Left renal cortex interstitium (tissue), 4 donors: ENCODE measurements around the gene TSPAN16. TPM values are rescaled to one million over a fixed set of nuclear protein-coding genes. Genes with fewer than 3 reads are reported as not detected.

Source experiments
- DNase-seq, 4 donors: peaks; one replicate each; pipeline ENCODE4 v3.0.0-alpha.2; 2013; ENCODE audit warnings: low read depth in 4 of 4, low spot score in 2 of 4, missing footprints in 1 of 4
- polyA plus RNA-seq, 4 donors: library from polyadenylated mRNA; unstranded; fragments of 120-200 nt; gene quantifications; one replicate each; pipeline ENCODE4 v1.2.1, GENCODE V29; 2013; ENCODE audit not compliant: insufficient read length in 4 of 4

TSPAN16 gene
- polyA plus RNA-seq, 4 donors = 0.09 to 0.36 TPM; not detected in 2

DNA sequence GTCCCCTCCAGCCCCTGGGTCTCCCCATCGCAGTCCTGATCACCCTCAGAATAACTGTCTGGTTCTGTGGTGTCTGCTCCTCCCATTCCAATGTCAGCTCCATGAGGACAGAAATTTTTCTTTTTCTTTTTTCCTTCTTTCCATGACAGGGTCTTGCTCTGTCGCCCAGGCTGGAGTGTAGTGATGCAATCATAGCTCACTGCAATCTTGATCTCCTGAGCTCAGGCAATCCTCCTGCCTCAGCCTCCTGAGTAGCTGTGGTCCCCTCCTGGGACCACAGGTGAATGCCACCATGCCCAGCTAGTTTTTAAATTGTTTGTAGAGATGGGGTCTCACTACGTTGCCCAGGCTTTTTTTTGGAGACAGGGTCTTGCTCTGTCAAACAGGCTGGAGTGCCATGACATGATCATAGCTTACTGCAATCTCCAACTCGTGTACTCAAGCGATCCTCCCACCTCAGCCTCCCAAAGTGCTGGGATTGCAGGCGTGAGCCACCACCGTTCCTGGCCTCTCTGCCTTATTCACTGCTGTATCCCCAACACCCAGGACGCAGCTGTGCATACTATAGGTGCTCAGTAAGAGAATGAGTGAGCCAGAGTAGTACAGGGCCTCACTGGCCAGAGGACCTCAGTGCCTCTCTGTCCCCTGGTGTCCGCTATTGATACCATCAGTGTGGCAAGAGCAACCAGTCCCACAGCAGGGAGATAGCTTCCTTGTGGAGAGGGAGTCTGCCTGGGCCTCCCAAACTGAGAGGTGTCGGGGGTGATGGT is 28.5 kb upstream of the TSPAN16 start:
- no peak for DNase-seq

DNA sequence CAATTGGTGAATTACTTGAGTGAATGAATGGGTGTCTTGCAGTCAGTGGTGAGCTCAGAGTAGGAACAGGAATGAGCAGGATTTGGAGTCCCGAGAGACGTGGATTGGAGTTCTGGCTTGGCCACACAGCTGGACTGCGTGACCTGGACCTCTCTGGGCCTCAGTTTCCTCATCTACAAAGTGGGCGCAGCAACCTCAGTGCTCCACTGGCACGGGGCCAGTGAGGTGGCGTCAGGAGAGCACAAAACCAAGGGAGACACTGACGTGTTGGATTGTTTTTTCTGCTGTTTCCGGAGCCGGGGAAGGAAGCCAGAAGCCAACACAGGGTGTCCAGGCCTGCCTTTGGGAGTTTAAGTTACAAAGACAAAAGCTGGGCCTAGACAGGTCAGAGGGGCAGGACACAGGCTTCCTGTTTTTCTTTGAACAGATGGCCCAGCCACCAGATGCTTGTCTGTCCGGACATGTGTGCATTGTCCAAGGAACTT is 27.1 kb upstream of the TSPAN16 start:
- peak in 2 of 4 donors; percentile 47 to 52 for DNase-seq

DNA sequence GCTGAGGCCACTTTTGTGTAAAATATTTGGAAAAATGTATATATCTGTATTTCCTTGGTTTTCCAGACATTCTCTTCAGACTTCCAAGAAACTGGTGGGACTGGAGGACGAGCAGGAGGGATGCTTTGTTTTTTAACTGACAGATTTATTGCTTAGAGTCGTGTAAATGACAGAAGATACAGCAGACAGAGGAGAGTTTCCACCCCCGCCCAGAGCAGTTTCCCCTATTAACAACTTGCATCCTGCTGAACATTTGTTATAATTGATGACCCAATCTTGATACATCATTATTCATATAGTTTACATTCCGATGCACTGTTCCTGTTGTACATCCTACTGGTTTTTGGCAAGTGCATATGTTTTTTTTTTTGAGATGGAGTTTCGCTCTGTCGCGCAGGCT is 26.6 kb upstream of the TSPAN16 start:
- DNase-seq = peak in 1 of 4 donors; percentile 41

GRCh38 chr19:11273296-11273695 is 22.7 kb upstream of the TSPAN16 start:
- DNase-seq = no peak

DNA sequence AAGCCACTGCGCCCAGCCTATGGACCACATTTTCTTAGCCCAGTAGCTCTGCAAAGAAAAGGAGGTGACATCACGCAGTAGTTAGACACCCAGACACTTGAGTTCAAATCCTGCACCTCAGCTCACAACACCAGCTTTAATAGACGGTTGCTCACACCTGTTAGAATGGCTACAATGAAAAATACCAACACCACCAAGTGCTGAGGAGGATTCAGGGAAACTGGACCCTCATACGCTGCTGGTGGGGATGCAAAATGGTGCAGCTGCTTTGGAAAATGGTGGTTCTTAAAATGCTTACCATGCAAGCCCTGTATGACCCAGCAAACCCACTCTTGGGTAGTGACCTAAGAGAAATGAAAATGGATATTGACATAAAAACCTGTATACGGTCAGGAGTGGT is 22.0 kb upstream of the TSPAN16 start:
- no peak for DNase-seq

DNA sequence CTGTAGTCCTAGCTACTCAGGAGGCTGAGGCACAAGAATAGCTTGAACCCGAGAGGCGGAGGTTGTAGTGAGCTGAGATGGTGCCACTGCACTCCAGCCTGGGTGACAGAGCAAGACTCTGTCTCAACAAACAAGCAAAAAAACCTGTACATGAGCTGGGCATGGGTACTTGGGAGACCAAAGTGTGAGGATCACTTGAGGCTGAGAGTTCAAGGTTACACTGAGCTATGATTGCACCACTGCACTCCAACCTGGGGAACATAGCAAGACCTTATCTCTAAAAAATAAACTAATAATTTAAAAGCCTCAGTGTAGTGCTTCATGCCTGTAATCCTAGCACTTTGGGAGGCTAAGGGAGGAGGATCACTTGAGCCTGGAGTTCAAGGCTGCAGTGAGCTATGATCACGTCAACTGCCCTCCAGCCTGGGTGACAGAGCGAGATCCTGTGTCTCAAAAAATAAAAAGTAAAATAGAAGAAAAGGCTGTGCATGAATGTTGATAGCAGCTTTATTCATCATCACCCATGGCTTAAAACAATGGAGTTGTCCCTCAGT is 21.4 kb upstream of the TSPAN16 start:
- DNase-seq = no peak

GRCh38 chr19:11278670-11279069 is 17.3 kb upstream of the TSPAN16 start:
- DNase-seq = no peak

DNA sequence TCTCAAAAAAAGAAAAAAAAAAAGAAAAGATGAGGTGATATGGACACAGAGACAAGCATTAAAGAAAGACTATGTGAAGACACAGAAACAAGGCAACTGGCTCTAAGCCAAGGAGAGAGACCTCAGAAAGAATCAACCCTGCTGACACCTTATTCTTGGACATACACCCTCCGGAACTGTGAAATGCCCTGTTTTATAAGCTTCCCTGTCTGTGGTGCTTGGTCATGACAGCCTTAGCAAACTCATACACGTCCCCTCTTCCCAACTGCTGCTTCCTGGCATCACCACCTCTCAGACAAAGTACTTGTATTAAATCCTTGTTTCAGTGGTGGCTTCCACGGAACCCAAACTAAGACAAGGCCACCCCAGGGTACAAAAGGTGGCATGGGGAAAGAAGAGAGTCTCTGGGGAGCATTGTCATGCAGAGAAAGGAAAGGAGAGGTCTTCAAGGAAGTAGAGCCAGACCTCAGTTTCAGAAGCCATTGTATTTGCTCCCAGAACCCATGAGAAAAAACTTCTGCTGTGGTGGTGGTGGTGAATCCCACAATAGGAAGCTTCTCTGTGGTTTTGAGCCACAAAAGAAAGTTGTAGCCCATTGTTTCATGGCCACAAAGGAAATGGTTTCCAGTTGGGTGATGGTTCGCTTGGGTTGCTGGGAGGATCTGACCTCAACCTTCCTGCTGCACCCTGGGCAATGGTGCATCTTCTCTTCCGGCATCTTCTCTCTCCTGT is 16.3 kb upstream of the TSPAN16 start:
- no peak for DNase-seq

GRCh38 chr19:11281356-11282049 is 14.5 kb upstream of the TSPAN16 start:
- DNase-seq = no peak

GRCh38 chr19:11284515-11284914 is 11.4 kb upstream of the TSPAN16 start:
- no peak for DNase-seq

DNA sequence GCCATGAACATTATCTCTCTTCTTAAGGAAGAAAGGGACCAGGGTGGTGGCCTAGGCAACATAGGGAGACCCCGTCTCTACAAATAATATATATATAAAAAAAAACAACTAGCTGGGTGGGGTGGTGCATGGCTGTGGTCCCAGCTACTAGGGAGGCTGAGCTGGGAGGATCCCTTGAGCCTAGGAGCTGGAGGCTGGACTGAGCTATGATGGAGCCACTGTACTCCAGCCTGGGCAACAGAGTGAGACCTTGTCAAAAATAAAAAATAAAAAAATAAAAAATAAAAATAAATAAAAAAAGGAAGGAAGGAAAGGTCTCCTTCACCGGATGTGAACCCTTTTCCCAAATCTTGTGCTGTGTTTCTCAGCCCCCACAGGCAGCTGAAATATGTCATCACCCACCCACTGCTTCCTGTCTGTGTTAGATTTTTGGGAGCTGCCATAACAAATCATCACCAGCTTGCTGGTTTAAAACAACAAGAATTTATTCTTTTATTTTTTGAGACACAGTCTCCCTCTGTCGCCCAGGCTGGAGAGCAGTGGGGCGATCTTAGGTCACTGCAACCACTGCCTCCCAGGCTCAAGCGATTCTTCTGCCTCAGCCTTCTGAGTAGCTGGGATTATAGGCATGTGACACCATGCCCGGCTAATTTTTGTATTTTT is 9.5 kb upstream of the TSPAN16 start:
- no peak for DNase-seq

DNA sequence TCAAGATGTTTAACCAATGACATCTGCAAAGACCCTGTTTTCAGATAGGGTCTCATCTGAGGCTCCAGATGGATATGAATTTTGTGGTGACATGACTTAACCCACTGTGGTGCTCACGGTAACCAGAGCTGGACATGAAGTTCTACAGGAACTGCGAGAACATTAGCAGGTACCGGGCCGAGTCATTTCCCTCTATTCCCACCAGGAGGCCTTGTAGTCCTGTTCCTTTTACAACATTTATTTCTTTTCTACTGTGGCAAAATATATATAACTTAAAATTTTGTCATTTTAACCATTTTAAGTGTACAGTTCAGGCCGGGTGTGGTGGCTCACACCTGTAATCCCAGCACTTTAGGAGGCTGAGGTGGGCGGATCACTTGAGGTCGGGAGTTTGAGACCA is 7.6 kb upstream of the TSPAN16 start:
- no peak for DNase-seq

- DNase-seq = no peak
These were observed 5.7 kb upstream of the TSPAN16 start for GRCh38 chr19:11290256-11290655.

GRCh38 chr19:11291415-11291814 is 4.5 kb upstream of the TSPAN16 start:
- DNase-seq = no peak

GRCh38 chr19:11291991-11292390 is 4.0 kb upstream of the TSPAN16 start:
- DNase-seq = no peak

DNA sequence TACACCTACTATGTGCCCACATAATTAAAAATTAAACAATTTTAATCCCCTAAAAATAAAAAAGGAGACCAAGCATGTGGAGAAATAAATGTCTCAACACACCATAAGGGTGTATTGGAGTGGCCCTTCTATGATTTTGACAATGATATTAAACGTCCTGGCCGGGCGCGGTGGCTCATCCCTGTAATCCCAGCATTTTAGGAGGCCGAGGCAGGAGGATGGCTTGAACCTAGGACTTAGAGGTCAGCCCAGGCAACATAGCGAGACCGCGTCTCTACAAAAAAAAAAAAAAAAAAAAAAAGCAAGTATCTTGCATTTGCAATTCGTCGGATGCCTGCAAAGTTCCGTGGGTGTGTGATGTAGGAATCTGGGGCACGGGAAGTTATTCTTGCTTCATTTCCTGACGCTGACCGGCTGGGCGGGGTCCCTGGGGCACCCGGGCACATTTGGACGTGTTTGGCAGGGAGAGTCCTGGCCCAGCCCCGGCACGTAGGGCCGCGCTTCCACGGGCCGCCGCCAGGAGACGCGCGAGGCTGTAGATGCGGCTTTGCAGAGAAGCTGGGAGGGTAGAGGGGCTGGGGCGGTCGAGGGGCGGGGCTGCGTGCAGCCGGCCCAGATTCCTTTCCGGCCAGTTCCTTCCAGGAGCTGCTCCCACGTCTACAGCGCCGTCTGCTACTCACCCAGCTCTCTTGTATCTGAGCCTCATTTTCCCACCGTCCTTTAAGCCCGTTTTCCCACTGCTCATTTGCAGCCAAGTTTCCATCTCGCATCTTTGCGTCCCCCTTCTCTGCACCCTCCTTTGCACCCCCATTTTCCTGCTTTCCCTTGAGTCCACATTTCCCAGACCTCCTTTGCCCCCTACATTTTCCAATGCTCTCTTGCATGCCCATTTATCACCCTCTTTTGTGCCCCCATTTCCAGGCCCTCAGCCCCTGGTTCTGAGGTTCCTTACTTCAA is 2.2 kb upstream of the TSPAN16 start:
- peak; percentile 69 to 86 (median 82) for DNase-seq

GRCh38 chr19:11295180-11295579 is 780 bp upstream of the TSPAN16 start:
- no peak for DNase-seq

DNA sequence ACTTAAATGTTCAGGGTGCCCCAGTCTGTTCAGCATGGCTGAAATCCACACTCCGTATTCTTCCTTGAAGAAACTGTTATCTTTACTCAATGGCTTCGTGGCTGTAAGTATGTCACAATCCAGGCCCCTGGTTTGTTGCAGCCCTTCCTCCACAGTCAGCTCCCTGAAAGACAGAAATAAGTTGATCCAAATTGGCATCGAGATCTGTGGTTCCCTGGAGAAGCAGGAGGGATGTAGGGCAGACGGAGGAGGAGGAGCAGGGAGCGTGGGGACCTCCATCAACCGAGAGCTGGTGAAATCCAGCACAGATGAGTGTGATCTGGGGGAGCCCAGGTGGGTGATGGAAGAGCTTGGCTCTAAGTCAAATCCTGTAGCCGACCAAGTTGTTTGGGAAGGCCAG is 304 bp downstream of the TSPAN16 start:
- no peak for DNase-seq
